Measurements from ENCODE around the gene TRPM4. TPM values are rescaled to one million over a fixed set of nuclear protein-coding genes. Genes with fewer than 3 reads are reported as not detected.

Gene TRPM4
- total RNA-seq, 2 experiments from 2014 or later, result 20.9 to 44.2 TPM

- intact Hi-C loops (cut with micrococcal nuclease; ENCODE audit: unreplicated experiment), result no loop called here
- H3K4me2 ChIP-seq (ENCODE audit: low read length), result no peak overlapping the region
- no peaks in the 10 kb centered on the region for H3K9me2 ChIP-seq (ENCODE audit: insufficient read depth, low read length)
- no peaks in the 10 kb centered on the region for H3K9me3 ChIP-seq (ENCODE audit: low read length)
- H3K4me3 ChIP-seq (ENCODE audit: low read depth, low read length, poor library complexity, severe bottlenecking), result no peak overlapping the region
- no peak overlapping the region for H2AFZ ChIP-seq (ENCODE audit: low read length)
- peaks cover 53% of the 10 kb centered on the region for H3K36me3 ChIP-seq (ENCODE audit: insufficient read depth, low read length)
- DNase-seq (ENCODE audit: low spot score), result no peak
- CTCF ChIA-PET (ENCODE audit: unreplicated experiment), result no interaction called here
- no peaks in the 10 kb centered on the region for H3K79me2 ChIP-seq (ENCODE audit: insufficient read depth, low read depth, low read length)
- BruUV-seq (replicated peaks), result no TSS peak
- POLR2A ChIA-PET, result no interaction called here
- no peak for TF ChIP-seq EZH2phosphoT487 (IDR thresholded peaks at IDR 0.05; ENCODE audit: borderline replicate concordance, low read depth, low read length)
- TF ChIP-seq, protein P1, sequence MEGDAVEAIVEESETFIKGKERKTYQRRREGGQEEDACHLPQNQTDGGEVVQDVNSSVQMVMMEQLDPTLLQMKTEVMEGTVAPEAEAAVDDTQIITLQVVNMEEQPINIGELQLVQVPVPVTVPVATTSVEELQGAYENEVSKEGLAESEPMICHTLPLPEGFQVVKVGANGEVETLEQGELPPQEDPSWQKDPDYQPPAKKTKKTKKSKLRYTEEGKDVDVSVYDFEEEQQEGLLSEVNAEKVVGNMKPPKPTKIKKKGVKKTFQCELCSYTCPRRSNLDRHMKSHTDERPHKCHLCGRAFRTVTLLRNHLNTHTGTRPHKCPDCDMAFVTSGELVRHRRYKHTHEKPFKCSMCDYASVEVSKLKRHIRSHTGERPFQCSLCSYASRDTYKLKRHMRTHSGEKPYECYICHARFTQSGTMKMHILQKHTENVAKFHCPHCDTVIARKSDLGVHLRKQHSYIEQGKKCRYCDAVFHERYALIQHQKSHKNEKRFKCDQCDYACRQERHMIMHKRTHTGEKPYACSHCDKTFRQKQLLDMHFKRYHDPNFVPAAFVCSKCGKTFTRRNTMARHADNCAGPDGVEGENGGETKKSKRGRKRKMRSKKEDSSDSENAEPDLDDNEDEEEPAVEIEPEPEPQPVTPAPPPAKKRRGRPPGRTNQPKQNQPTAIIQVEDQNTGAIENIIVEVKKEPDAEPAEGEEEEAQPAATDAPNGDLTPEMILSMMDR (conservative IDR thresholded peaks at IDR 0.05; ENCODE audit: low read length), result no peak
- H4K20me1 ChIP-seq (ENCODE audit: insufficient read depth, low read length), result no peaks in the 10 kb centered on the region
- H3K4me1 ChIP-seq (ENCODE audit: insufficient read depth, low read length, poor library complexity, severe bottlenecking), result peaks cover 5% of the 10 kb centered on the region
- H3K27ac ChIP-seq (ENCODE audit: low read depth, low read length, poor library complexity, severe bottlenecking), result no peak overlapping the region
These were observed 47.9 kb upstream of the TRPM4 start for GRCh38 chr19:49109569-49110233.

GRCh38 chr19:49110567-49110966 lies 47.0 kb upstream of the TRPM4 start:
- Histone ChIP-seq H3K9me3 (ENCODE audit: low read length) (no peaks in the 10 kb centered on the region), H3K36me3 (ENCODE audit: insufficient read depth, low read length) (peaks cover 44% of the 10 kb centered on the region), H4K20me1 (ENCODE audit: insufficient read depth, low read length) (no peaks in the 10 kb centered on the region), H3K4me1 (ENCODE audit: insufficient read depth, low read length, poor library complexity, severe bottlenecking) (peaks cover 5% of the 10 kb centered on the region), H3K27ac (ENCODE audit: low read depth, low read length, poor library complexity, severe bottlenecking) (no peak overlapping the region), H3K4me3 (ENCODE audit: low read depth, low read length, poor library complexity, severe bottlenecking) (no peak overlapping the region), H3K4me2 (ENCODE audit: low read length) (no peak overlapping the region), H3K79me2 (ENCODE audit: insufficient read depth, low read depth, low read length) (no peaks in the 10 kb centered on the region), H2AFZ (ENCODE audit: low read length) (no peak overlapping the region), H3K9me2 (ENCODE audit: insufficient read depth, low read length) (no peaks in the 10 kb centered on the region)
- no peak for TF ChIP-seq EZH2phosphoT487 (IDR thresholded peaks at IDR 0.05; ENCODE audit: borderline replicate concordance, low read depth, low read length)
- TF ChIP-seq, protein P1 (conservative IDR thresholded peaks at IDR 0.05; ENCODE audit: low read length), result no peak
- intact Hi-C loops (cut with micrococcal nuclease; ENCODE audit: unreplicated experiment), result no loop called here
- BruUV-seq (replicated peaks), result no TSS peak
- POLR2A ChIA-PET, result no interaction called here
- CTCF ChIA-PET (ENCODE audit: unreplicated experiment), result no interaction called here
- no peak for DNase-seq (ENCODE audit: low spot score)

DNA sequence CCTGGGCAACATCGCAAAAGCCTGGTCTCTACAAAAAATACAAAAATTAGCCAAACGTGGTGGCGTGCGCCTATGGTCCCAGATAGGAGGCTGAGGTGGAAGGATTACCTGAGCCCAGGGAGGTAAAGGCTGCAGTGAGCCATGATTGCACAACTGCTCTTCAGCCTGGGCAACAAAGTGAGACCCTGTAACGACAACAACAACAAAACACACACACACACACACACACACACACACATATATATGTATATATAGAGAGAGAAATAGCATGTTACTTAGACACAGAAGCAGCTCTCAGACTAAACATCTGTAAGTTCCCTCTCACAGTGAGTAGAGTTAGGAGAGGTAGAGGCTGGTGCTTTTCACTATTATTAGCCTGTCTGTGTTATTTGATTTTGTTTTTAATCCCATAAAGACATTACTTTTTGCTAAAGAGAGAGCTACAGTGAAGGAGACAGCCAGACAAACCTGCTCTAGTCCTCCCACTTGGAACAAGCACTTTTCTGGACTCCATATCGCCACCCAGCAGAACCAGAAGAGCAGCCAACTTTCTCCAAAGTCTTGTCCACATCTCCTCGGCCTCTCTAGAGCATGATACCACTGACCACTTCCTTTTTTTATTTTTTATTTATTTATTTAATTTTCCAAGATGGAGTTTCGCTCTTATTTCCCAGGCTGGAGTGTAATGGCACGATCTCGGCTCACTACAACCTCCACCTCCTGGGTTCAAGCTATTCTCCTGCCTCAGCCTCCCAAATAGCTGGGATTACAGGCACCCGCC lies 46.2 kb upstream of the TRPM4 start:
- Histone ChIP-seq H3K27ac (ENCODE audit: low read depth, low read length, poor library complexity, severe bottlenecking) (no peak overlapping the region), H3K9me2 (ENCODE audit: insufficient read depth, low read length) (no peaks in the 10 kb centered on the region), H3K36me3 (ENCODE audit: insufficient read depth, low read length) (peaks cover 36% of the 10 kb centered on the region), H3K79me2 (ENCODE audit: insufficient read depth, low read depth, low read length) (no peaks in the 10 kb centered on the region), H4K20me1 (ENCODE audit: insufficient read depth, low read length) (no peaks in the 10 kb centered on the region), H3K4me2 (ENCODE audit: low read length) (no peak overlapping the region), H2AFZ (ENCODE audit: low read length) (no peak overlapping the region), H3K4me3 (ENCODE audit: low read depth, low read length, poor library complexity, severe bottlenecking) (no peak overlapping the region), H3K9me3 (ENCODE audit: low read length) (no peaks in the 10 kb centered on the region), H3K4me1 (ENCODE audit: insufficient read depth, low read length, poor library complexity, severe bottlenecking) (peaks cover 7% of the 10 kb centered on the region)
- ChIA-PET POLR2A (no interaction called here), CTCF (ENCODE audit: unreplicated experiment) (no interaction called here)
- intact Hi-C loops (cut with micrococcal nuclease; ENCODE audit: unreplicated experiment), result no loop called here
- no peak for DNase-seq (ENCODE audit: low spot score)
- TF ChIP-seq, protein P1 (conservative IDR thresholded peaks at IDR 0.05; ENCODE audit: low read length), result no peak; the same call in 1 of the 2 replicates
- no peak for TF ChIP-seq EZH2phosphoT487 (IDR thresholded peaks at IDR 0.05; ENCODE audit: borderline replicate concordance, low read depth, low read length)
- BruUV-seq (replicated peaks), result no TSS peak

Measured in OCI-LY7 (cell line).